Measurements from ENCODE around the gene VPS8.

The VPS8 gene

DNA sequence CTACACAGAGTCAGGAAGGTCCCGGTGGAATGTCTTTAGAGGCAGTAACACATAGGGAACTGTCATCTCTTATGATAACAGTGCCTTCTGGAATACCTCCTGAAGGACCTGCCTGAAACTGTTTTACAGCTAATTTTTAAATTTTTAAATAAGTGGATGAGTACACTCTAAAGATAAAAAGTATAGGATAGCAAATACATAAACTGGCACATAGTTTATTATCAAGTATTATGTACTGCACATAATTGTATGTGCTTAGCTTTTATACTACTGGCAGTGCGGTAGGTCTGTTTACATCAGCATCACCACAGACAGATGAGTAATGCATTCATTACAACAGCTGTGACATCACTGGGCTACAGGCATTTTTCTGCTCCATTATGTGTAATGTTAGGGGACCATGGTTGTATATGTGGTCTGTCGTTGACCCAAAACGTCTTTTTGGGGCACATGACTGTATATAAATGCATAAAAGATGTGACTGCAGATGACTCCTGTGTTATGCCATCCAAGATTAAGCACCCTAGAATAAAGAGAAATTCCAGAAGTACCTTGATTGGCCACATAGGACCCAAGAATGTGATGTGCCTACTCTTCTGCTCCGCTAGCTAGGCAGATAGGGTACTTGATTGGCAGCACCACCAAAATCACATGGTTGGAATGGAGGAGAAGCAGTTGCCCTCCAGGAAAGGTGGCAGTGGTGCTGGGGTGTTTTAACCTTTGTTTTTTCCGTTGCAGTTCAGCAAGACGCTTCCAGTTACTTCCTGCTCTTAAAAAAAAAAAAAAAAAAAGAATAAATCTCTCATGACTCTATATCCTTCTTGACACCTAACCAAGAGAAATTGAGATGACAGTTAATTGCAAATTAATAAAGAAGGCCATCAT is 3.3 kb downstream of the VPS8 start:
- ChIA-PET CTCF (no interaction called here), POLR2A (no interaction called here)
- no peak for TF ChIP-seq L3MBTL2 (conservative IDR thresholded peaks at IDR 0.05)
- TF ChIP-seq NFRKB (IDR thresholded peaks at IDR 0.05), result no peak
- TF ChIP-seq, protein P1, sequence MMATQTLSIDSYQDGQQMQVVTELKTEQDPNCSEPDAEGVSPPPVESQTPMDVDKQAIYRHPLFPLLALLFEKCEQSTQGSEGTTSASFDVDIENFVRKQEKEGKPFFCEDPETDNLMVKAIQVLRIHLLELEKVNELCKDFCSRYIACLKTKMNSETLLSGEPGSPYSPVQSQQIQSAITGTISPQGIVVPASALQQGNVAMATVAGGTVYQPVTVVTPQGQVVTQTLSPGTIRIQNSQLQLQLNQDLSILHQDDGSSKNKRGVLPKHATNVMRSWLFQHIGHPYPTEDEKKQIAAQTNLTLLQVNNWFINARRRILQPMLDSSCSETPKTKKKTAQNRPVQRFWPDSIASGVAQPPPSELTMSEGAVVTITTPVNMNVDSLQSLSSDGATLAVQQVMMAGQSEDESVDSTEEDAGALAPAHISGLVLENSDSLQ (IDR thresholded peaks at IDR 0.05), result no peak
- no peak for TF ChIP-seq FOXK2 (IDR thresholded peaks at IDR 0.05)
- no peak for TF ChIP-seq LEF1 (IDR thresholded peaks at IDR 0.05; ENCODE audit: borderline replicate concordance)
- TF ChIP-seq ARNT (IDR thresholded peaks at IDR 0.05), result no peak
- no peak for TF ChIP-seq TARDBP (IDR thresholded peaks at IDR 0.05)
- no peak for TF ChIP-seq FOXM1 (IDR thresholded peaks at IDR 0.05; ENCODE audit: borderline replicate concordance)
- no peak for TF ChIP-seq BHLHE40 (IDR thresholded peaks at IDR 0.05; ENCODE audit: borderline replicate concordance)
- TF ChIP-seq FOXA1 (IDR thresholded peaks at IDR 0.05), result no peak
- no peak for TF ChIP-seq SUZ12 (IDR thresholded peaks at IDR 0.05)
- no peak for TF ChIP-seq ZNF384 (IDR thresholded peaks at IDR 0.05)
- TF ChIP-seq HDGF (IDR thresholded peaks at IDR 0.05; ENCODE audit: borderline replicate concordance), result no peak
- no peak for DNase-seq (ENCODE audit: extremely low spot score)

DNA sequence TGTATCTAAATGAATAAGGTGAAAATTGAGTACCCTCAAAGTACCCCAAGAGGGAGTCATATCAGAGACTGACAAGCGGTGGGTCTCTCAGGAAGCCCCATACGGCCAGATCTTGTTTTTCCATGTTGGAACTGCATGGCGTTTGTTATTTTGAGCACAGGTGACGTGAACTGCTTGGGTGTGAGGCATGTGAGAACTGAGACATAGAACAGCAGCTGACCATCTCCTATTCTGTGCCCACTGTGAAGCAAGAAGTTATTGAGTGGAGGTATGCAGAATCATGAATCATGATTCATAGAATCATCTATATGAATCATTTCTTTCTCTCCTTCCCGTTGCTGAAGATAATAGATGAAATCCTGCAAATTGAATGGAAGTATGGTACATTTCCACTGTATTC is 4.6 kb downstream of the VPS8 start:
- POLR2A ChIA-PET, result no interaction called here
- TF ChIP-seq LEF1 (IDR thresholded peaks at IDR 0.05; ENCODE audit: borderline replicate concordance) (no peak), ARNT (IDR thresholded peaks at IDR 0.05) (no peak), NFRKB (IDR thresholded peaks at IDR 0.05) (no peak), SUZ12 (IDR thresholded peaks at IDR 0.05) (no peak), TARDBP (IDR thresholded peaks at IDR 0.05) (no peak), ELF4 (IDR thresholded peaks at IDR 0.05) (no peak), HDGF (IDR thresholded peaks at IDR 0.05; ENCODE audit: borderline replicate concordance) (no peak), L3MBTL2 (conservative IDR thresholded peaks at IDR 0.05) (no peak)
- CTCF ChIA-PET, result interaction anchor here (0.8 kb wide), 1 partner anchor 8 kb away, joined by 3 read pairs; no protein-coding TSS in a partner anchor
- DNase-seq (ENCODE audit: extremely low spot score), result no peak

DNA sequence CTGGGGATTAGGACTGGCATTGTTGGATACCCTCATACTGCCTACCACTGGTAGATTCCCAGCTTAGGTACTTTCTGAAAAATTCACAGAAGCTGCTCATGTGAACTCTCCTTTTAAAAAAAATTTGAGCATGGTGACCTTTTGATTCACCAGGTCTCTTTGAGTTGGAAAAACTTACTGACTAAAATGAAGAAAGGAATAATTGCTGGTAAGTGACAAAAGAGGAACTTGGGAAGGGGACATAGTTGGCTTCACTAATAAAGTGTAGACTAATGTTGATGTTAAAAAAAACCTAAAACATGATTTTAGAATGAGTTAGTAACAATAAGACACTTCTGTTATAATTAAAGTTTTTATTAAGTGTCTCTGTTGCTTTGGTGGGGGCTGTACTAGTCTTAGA is 8.6 kb downstream of the VPS8 start:
- DNase-seq (ENCODE audit: extremely low spot score), result no peak
- no peak for TF ChIP-seq FOXA1 (IDR thresholded peaks at IDR 0.05)
- TF ChIP-seq BHLHE40 (IDR thresholded peaks at IDR 0.05; ENCODE audit: borderline replicate concordance), result no peak
- TF ChIP-seq FOXK2 (IDR thresholded peaks at IDR 0.05), result no peak
- no peak for TF ChIP-seq SP1 (IDR thresholded peaks at IDR 0.05)
- no peak for TF ChIP-seq ARNT (IDR thresholded peaks at IDR 0.05)
- TF ChIP-seq SUZ12 (IDR thresholded peaks at IDR 0.05), result no peak
- no peak for TF ChIP-seq ELF4 (IDR thresholded peaks at IDR 0.05)
- no peak for TF ChIP-seq FOXM1 (IDR thresholded peaks at IDR 0.05; ENCODE audit: borderline replicate concordance)
- TF ChIP-seq HDGF (IDR thresholded peaks at IDR 0.05; ENCODE audit: borderline replicate concordance), result no peak
- TF ChIP-seq L3MBTL2 (conservative IDR thresholded peaks at IDR 0.05), result no peak
- TF ChIP-seq LEF1 (IDR thresholded peaks at IDR 0.05; ENCODE audit: borderline replicate concordance), result no peak
- TF ChIP-seq, protein P1 (IDR thresholded peaks at IDR 0.05), result no peak
- no peak for TF ChIP-seq CTBP1 (IDR thresholded peaks at IDR 0.05; ENCODE audit: borderline replicate concordance)
- TF ChIP-seq ZNF384 (IDR thresholded peaks at IDR 0.05), result no peak
- no peak for TF ChIP-seq TARDBP (IDR thresholded peaks at IDR 0.05)
- TF ChIP-seq NFRKB (IDR thresholded peaks at IDR 0.05), result no peak
- ChIA-PET CTCF (no interaction called here), POLR2A (interaction anchor here (0.7 kb wide), 1 partner anchor 9 kb away, joined by 3 read pairs; the partner anchor contains the start of gene VPS8)

DNA sequence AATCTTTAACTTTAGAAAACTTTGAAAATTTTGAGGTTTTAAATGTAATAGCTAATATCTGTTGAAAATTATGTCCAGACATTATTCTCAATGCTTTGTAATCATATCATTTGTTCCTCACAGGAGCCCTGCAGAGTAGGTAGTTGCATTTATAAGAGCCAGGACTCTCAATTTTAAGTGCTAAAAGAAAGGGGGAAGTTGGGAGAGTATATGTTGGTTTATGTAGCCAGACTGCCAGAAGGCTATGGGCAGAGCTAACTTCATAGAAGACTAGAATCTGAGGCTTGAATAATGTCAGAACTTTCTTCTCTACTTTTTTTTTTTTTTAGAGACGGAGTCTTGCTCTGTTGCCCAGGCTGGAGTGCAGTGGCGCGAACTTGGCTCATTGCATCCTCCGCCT is 9.1 kb downstream of the VPS8 start:
- POLR2A ChIA-PET, result interaction anchor here (0.7 kb wide), 1 partner anchor 9 kb away, joined by 3 read pairs; the partner anchor contains the start of gene VPS8
- DNase-seq (ENCODE audit: extremely low spot score), result no peak

DNA sequence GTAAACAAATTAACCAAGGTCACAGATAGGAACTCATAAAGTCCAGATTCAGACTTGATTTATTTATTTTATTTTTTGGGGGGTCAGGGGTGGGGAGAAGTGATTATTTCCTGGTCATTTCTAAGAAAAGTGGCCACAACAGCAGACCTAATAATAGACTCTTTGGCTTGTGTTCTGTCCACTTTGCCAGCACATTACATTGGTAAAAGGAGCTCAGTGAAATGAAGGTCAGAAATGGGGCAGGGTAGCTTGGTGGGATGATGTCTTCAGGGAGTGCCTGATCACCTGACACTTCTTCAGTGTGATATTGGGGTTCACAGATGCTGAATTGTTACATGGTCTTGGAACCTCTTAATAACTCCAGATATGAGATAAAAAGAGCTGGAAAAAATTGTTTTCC is 10.1 kb downstream of the VPS8 start:
- ChIA-PET CTCF (no interaction called here), POLR2A (no interaction called here)
- no peak for DNase-seq (ENCODE audit: extremely low spot score)
- TF ChIP-seq FOXK2 (IDR thresholded peaks at IDR 0.05) (no peak), NFRKB (IDR thresholded peaks at IDR 0.05) (no peak), ARNT (IDR thresholded peaks at IDR 0.05) (no peak), FOXA1 (IDR thresholded peaks at IDR 0.05) (no peak), L3MBTL2 (conservative IDR thresholded peaks at IDR 0.05) (no peak), TARDBP (IDR thresholded peaks at IDR 0.05) (no peak), ELF4 (IDR thresholded peaks at IDR 0.05) (no peak), SUZ12 (IDR thresholded peaks at IDR 0.05) (no peak), FOXM1 (IDR thresholded peaks at IDR 0.05; ENCODE audit: borderline replicate concordance) (no peak)
- TF ChIP-seq, protein P1 (IDR thresholded peaks at IDR 0.05), result no peak

More for the DNA sequence above, 9.1 kb downstream of the VPS8 start:
- CTCF ChIA-PET, result interaction anchor here (0.6 kb wide), 1 partner anchor 1116 kb away, joined by 4 read pairs; no protein-coding TSS in a partner anchor
- no peak for TF ChIP-seq ZNF384 (IDR thresholded peaks at IDR 0.05)

DNA sequence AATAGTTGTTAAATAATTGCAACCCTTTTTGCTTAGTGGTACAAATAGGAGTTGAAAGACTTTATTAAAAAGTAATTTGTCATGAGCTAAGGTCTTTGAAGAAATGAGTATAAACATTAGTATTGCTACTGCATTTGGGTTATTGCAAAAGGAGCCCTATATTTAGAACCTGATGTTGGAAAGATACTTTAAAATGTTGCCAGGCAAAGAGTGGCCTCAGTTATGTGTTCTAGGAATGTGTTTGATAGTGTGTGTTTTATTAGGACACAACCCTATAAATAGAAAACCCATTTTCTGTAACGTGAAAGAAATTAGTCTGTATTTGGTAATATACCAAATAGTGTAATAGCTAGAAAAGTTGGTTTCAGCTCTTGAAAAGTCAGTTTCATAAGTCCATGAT is 10.7 kb downstream of the VPS8 start:
- ChIA-PET CTCF (no interaction called here), POLR2A (no interaction called here)
- TF ChIP-seq NFRKB (IDR thresholded peaks at IDR 0.05) (no peak), ELF4 (IDR thresholded peaks at IDR 0.05) (no peak), FOXM1 (IDR thresholded peaks at IDR 0.05; ENCODE audit: borderline replicate concordance) (no peak), L3MBTL2 (conservative IDR thresholded peaks at IDR 0.05) (no peak), LEF1 (IDR thresholded peaks at IDR 0.05; ENCODE audit: borderline replicate concordance) (no peak), CTBP1 (IDR thresholded peaks at IDR 0.05; ENCODE audit: borderline replicate concordance) (no peak), FOXA1 (IDR thresholded peaks at IDR 0.05) (no peak), BHLHE40 (IDR thresholded peaks at IDR 0.05; ENCODE audit: borderline replicate concordance) (no peak), ARNT (IDR thresholded peaks at IDR 0.05) (no peak), HDGF (IDR thresholded peaks at IDR 0.05; ENCODE audit: borderline replicate concordance) (no peak), TARDBP (IDR thresholded peaks at IDR 0.05) (no peak), SUZ12 (IDR thresholded peaks at IDR 0.05) (no peak), ZNF384 (IDR thresholded peaks at IDR 0.05) (no peak), FOXK2 (IDR thresholded peaks at IDR 0.05) (no peak), SP1 (IDR thresholded peaks at IDR 0.05) (no peak)
- TF ChIP-seq, protein P1 (IDR thresholded peaks at IDR 0.05), result no peak
- no peak for DNase-seq (ENCODE audit: extremely low spot score)

All from HEK293T (cell line).